Mammary epithelial cell (primary cell): ENCODE measurements around the gene DDX10.

Source experiments
- EZH2 ChIP-seq: IDR thresholded peaks from 2 replicates; pipeline ENCODE4 v1.6.1; 2012; ENCODE audit warnings: low read length, inconsistent platforms, borderline replicate concordance
- TF ChIP-seq, protein P1 (sequence below), 2 donors: IDR thresholded peaks in 1 of 2; conservative IDR thresholded peaks in 1 of 2; 2 replicates each; pipeline ENCODE4 v1.5.1; 2011 to 2012; ENCODE audit warnings: inconsistent platforms in 2 of 2, low read length in 2 of 2, mild to moderate bottlenecking in 2 of 2, control low read depth in 1 of 2, low read depth in 1 of 2; ENCODE audit not compliant: insufficient read depth in 1 of 2; ENCODE audit errors: extremely low read depth in 1 of 2

DNA sequence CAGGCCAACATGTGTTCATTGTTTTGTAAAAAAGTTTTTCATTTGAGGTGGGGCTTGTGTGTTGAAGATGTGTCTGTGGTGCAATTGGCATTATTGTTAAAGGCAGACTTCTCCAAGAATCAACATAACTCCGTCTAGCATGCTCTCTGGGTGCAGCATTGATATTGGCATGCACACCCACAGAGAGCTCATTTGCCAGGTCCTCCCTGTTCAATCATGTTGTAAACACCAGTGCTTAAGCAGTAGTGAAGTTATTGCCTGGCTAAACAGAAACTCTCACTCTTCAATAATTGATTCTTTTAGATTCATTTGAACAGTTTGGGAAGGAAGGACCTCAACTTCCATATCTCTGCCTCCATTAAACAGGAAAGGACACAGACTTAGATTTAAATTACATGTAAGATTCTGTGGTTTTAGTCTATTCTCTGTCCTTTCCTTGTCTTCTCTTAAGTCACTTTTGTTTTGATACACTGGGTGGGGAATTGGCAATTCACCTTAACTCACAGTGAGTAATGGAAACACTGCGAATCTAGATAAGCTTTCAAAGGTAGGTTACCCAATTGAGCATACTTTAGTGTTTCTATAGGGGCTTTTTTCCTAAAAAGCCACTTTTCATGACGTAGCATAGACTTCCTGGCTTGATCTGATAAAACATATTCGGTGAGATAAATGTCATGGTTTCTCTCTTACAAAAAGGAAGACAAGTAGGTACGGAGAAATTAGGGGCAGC is 40.5 kb upstream of the DDX10 start:
- TF ChIP-seq, protein P1, sequence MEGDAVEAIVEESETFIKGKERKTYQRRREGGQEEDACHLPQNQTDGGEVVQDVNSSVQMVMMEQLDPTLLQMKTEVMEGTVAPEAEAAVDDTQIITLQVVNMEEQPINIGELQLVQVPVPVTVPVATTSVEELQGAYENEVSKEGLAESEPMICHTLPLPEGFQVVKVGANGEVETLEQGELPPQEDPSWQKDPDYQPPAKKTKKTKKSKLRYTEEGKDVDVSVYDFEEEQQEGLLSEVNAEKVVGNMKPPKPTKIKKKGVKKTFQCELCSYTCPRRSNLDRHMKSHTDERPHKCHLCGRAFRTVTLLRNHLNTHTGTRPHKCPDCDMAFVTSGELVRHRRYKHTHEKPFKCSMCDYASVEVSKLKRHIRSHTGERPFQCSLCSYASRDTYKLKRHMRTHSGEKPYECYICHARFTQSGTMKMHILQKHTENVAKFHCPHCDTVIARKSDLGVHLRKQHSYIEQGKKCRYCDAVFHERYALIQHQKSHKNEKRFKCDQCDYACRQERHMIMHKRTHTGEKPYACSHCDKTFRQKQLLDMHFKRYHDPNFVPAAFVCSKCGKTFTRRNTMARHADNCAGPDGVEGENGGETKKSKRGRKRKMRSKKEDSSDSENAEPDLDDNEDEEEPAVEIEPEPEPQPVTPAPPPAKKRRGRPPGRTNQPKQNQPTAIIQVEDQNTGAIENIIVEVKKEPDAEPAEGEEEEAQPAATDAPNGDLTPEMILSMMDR (conservative IDR thresholded peaks at IDR 0.05 in 1 of 2, IDR thresholded peaks at IDR 0.05 in 1 of 2; ENCODE audit: extremely low read depth in 1 of 2, insufficient read depth in 1 of 2, low read depth in 1 of 2, low read length in 2 of 2) = no peak
- TF ChIP-seq EZH2 = no peak
